ENCODE results near the gene MMEL1.
"Not testable (repeated sequence)": the region's sequence is repeated elsewhere in the genome, so short reads cannot be mapped to it uniquely, and the experiment has no call there.

Gene MMEL1, protein sequence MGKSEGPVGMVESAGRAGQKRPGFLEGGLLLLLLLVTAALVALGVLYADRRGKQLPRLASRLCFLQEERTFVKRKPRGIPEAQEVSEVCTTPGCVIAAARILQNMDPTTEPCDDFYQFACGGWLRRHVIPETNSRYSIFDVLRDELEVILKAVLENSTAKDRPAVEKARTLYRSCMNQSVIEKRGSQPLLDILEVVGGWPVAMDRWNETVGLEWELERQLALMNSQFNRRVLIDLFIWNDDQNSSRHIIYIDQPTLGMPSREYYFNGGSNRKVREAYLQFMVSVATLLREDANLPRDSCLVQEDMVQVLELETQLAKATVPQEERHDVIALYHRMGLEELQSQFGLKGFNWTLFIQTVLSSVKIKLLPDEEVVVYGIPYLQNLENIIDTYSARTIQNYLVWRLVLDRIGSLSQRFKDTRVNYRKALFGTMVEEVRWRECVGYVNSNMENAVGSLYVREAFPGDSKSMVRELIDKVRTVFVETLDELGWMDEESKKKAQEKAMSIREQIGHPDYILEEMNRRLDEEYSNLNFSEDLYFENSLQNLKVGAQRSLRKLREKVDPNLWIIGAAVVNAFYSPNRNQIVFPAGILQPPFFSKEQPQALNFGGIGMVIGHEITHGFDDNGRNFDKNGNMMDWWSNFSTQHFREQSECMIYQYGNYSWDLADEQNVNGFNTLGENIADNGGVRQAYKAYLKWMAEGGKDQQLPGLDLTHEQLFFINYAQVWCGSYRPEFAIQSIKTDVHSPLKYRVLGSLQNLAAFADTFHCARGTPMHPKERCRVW

GRCh38 chr1:2632561-2633361 lies at the start of gene MMEL1:
TSS of gene MMEL1 (minus strand) at chr1:2633016. CDS start at chr1:2629484, 3,532 bp downstream.
- DNase-seq = no peak

DNA sequence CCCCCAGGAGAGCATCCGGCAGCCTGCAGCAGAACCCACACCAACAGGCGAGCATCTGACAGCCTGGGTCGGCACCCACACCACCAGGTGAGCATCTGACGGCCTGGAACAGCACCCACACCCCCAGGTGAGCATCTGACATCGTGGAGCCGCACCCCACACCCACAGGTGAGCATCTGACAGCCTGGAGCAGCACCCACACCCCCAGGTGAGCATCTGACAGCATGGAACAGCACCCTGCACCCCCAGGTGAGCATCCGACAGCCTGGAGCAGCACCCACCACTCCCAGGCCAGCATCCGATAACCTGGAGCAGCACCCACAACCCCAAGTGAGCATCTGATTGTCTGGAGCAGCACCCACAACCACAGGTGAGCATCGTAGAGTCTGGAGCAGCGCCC lies 43.9 kb upstream of the MMEL1 start:
- not testable (repeated sequence) for DNase-seq

- not testable (repeated sequence) for DNase-seq
Measured at GRCh38 chr1:2671656-2672055, 38.8 kb upstream of the MMEL1 start.

- DNase-seq = not testable (repeated sequence)
Measured at GRCh38 chr1:2659806-2660205, 27.0 kb upstream of the MMEL1 start.

GRCh38 chr1:2657909-2658308 lies 25.1 kb upstream of the MMEL1 start:
- DNase-seq = not testable (repeated sequence)

DNA sequence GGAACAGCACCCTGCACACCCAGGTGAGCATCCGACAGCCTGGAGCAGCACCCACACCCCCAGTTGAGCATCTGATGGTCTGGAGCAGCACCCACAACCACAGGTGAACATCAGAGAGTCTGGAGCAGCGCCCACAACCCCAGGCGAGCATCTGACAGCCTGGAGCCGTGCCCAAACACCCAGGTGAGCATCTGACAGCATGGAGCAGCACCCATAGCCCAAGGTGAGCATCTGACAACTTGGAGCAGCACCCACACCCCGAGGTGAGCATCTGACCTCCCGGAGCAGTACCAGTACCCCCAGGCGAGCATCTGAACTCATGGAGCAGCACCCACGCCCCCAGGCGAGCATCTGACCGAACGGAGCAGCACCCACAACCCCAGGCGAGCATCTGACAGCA lies 24.3 kb upstream of the MMEL1 start:
- not testable (repeated sequence) for DNase-seq

DNA sequence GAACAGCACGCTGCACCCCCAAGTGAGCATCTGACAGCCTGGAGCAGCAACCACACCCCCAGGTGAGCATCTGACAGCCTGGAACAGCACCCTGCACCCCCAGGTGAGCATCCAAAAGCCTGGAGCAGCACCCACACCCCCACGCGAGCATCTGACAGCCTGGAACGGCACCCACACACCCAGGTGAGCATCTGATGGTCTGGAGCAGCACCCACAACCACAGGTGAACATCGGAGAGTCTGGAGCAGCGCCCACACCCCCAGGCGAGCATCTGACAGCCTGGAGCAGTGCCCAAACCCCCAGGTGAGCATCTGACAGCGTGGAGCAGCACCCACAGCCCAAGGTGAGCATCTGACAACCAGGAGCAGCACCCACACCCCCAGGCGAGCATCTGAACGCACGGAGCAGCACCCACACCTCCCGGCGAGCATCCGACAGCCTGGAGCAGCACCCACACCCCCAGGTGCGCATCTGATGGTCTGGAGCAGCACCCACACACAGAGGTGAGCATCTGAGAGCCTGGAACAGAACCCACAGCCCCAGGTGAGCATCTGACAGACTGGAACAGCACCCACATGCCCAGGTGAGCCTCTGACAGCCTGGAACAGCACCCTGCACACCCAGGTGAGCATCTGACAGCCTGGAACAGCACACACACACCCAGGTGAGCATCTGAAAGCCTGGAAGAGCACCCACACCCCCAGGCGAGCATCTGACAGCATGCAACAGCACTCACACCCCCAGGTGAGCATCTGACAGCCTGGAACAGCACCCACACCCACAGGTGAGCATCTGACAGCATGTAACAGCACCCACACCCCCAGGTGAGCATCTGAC lies 23.0 kb upstream of the MMEL1 start:
- DNase-seq = not testable (repeated sequence)

DNA sequence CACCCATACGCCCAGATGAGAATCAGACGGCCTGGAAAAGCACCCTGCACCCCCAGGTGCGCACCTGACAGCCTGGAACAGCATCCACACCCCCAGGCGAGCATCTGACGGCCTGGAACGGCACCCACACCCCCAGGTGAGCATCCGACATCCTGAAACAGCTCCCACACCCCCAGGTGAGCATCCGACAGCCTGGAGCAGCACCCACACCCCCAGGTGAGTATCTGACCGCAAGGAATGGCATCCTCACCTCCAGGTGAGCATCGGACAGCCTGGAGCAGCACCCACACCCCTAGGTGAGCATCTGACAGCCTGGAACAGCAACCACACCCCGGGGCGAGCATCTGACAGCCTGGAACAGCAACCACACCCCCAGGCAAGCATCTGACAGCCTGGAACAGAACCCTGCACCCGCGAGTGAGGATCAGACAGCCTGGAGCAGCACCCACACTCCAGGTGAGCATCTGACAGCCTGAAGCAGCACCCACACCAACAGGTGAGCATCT lies 21.7 kb upstream of the MMEL1 start:
- not testable (repeated sequence) for DNase-seq

- not testable (repeated sequence) for DNase-seq
Measured at GRCh38 chr1:2653741-2654442, 21.1 kb upstream of the MMEL1 start.

GRCh38 chr1:2652926-2653571 lies 20.2 kb upstream of the MMEL1 start:
- DNase-seq = not testable (repeated sequence)

GRCh38 chr1:2652152-2652925 lies 19.5 kb upstream of the MMEL1 start:
- not testable (repeated sequence) for DNase-seq

DNA sequence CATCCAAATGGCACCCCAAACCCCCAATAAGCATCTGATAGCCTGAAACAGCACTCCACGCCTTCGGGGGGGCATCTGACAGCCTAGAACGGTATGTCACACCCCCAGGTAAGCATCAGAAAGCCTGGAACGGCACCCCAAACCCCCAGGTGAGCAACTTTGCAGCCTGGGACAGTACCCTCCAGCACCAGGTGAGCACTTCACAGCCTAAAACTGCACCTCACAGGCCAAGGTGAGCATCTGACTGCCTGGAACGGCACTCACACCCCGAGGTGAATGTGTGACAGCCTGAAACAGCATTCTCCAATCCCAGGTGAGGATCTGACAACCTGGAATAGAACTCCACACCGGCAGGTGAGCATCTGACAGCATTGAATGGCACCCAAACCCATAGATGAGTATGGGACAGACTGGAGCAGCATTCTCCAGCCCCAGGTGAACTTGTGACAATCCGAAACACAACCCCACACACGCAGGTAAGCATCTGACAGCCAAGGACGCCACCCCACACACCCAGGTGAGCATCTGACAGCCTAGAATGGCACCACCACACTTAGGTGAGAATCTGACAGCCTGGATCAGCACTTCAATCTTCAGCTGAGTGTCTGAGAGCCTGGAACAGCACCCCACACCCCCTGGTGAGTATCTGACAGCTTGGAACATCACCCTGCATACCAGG lies 18.3 kb upstream of the MMEL1 start:
- DNase-seq = no peak

- no peak for DNase-seq
Measured at GRCh38 chr1:2646837-2647236, 14.0 kb upstream of the MMEL1 start.

DNA sequence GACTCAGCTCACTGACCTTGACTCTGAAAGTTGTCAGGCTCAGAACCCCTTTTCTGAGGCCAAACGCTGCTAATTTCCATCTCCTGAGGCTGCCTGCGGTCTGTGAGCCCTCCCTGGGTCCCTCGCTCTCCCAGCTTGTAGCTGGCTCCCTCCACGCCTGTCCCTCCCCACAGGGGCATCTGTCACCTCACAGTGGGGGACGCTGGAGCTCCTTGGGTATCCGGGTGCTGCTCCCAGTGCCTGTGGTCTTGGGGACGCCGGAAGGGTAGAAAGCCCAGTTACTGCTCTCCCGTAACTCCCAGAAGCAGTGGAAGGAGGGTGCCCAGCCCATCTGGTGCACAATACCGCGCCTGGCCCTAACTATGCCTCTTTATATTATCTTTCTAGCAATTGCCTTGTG lies 13.0 kb upstream of the MMEL1 start:
- DNase-seq = no peak

GRCh38 chr1:2645143-2645542 lies 12.3 kb upstream of the MMEL1 start:
- no peak for DNase-seq

DNA sequence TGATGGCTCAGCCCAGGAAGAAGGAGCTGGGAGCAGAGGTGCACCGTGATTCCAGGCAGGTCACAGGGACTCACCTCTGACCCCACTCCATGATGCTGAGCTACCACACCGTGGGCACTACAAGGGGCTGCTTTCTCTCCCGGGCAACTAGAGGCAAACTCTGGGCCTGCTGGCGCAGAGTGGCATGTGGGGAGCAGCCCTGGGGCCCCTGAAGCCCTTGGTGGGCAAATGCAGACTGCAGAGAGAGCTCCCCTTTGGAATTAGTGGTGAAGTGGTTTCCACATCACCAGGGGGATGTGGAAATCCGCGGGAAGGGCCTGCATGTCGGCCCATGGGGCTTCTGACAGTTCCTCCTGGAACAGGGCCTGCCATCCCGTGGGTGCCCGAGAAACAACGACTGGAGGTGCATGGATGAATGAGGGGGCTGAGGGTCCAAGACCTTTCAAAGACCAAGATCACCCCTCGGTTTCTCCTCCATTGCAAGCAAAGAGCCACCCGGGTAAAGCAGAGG lies 11.8 kb upstream of the MMEL1 start:
- no peak for DNase-seq

DNA sequence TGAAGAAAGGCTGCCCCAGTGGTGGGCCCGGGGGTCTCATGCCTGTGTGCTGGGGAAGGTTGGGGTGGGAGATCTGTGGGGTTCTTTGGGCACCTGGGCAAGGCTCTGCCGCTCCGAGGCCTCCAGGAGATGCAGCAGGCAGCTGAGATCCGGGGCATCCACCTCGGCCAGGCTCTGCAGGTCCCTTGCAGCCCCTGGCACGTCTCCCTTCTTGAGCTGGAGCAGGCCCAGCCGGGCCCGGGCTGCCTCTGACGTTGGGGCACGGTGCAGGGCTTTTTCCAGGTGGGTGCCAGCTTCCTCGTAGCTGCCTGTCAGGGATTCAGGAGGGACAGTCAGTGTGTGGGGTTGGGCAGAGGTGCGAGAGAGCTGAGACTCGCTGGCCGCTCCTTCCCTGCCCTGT lies 11.4 kb upstream of the MMEL1 start:
- no peak for DNase-seq

- no peak for DNase-seq
Measured at GRCh38 chr1:2643414-2644077, 10.7 kb upstream of the MMEL1 start.

Measured in activated CD4-positive, alpha-beta T cell treated with anti-CD3 and anti-CD28 coated beads, Interleukin-2, amount 50 U/mL, for 1 hour (primary cell).